Measurements from ENCODE around the gene GINS1. TPM values are rescaled to one million over a fixed set of nuclear protein-coding genes. Genes with fewer than 3 reads are reported as not detected.

GINS1 gene
- total RNA-seq, 1 donor from 2014 or later, result 53.9 TPM

GRCh38 chr20:25394276-25394675 is 13.2 kb upstream of the GINS1 start:
- TF ChIP-seq CTCF (conservative IDR thresholded peaks at IDR 0.05), result no peak
- no peaks in the 10 kb centered on the region for H3K36me3 Mint-ChIP-seq (ENCODE audit: low read depth)
- peak overlapping the region; percentile 46 for H3K4me3 Mint-ChIP-seq
- DNase-seq (ENCODE audit: low read depth, low spot score), result no peak
- no peaks in the 10 kb centered on the region for H3K9me3 Mint-ChIP-seq
- no peak overlapping the region for H3K27ac Mint-ChIP-seq (ENCODE audit: unreplicated experiment)
- peaks cover 41% of the 10 kb centered on the region for H3K4me1 Mint-ChIP-seq
- no peaks in the 10 kb centered on the region for H3K27me3 Mint-ChIP-seq (ENCODE audit: low read depth)

- Mint-ChIP-seq H3K36me3 (ENCODE audit: low read depth) (no peaks in the 10 kb centered on the region), H3K4me1 (peaks cover 43% of the 10 kb centered on the region), H3K9me3 (no peaks in the 10 kb centered on the region), H3K4me3 (no peak overlapping the region), H3K27me3 (ENCODE audit: low read depth) (no peaks in the 10 kb centered on the region), H3K27ac (ENCODE audit: unreplicated experiment) (no peak overlapping the region)
- DNase-seq (ENCODE audit: low read depth, low spot score), result no peak
- TF ChIP-seq CTCF (conservative IDR thresholded peaks at IDR 0.05), result no peak
Observed at GRCh38 chr20:25394996-25395395, 12.5 kb upstream of the GINS1 start.

- Mint-ChIP-seq H3K27me3 (ENCODE audit: low read depth) (no peaks in the 10 kb centered on the region), H3K36me3 (ENCODE audit: low read depth) (peaks cover 3% of the 10 kb centered on the region), H3K4me3 (no peak overlapping the region), H3K4me1 (peaks cover 49% of the 10 kb centered on the region), H3K27ac (ENCODE audit: unreplicated experiment) (no peak overlapping the region), H3K9me3 (peaks cover 4% of the 10 kb centered on the region)
- no peak for DNase-seq (ENCODE audit: low read depth, low spot score)
- no peak for TF ChIP-seq CTCF (conservative IDR thresholded peaks at IDR 0.05)
Observed at GRCh38 chr20:25397096-25397495, 10.4 kb upstream of the GINS1 start.

GRCh38 chr20:25397821-25398220 is 9.7 kb upstream of the GINS1 start:
- no peak for DNase-seq (ENCODE audit: low read depth, low spot score)
- TF ChIP-seq CTCF (conservative IDR thresholded peaks at IDR 0.05), result no peak
- Mint-ChIP-seq H3K27ac (ENCODE audit: unreplicated experiment) (no peak overlapping the region), H3K4me3 (peak overlapping the region; percentile 28), H3K36me3 (ENCODE audit: low read depth) (peaks cover 8% of the 10 kb centered on the region), H3K27me3 (ENCODE audit: low read depth) (no peaks in the 10 kb centered on the region), H3K4me1 (peaks cover 49% of the 10 kb centered on the region), H3K9me3 (peaks cover 9% of the 10 kb centered on the region)

GRCh38 chr20:25398376-25399036 is 9.0 kb upstream of the GINS1 start:
- Mint-ChIP-seq H3K4me1 (peaks cover 48% of the 10 kb centered on the region), H3K36me3 (ENCODE audit: low read depth) (peaks cover 12% of the 10 kb centered on the region), H3K9me3 (peaks cover 13% of the 10 kb centered on the region), H3K4me3 (peak overlapping the region; percentile 28), H3K27me3 (ENCODE audit: low read depth) (no peaks in the 10 kb centered on the region), H3K27ac (ENCODE audit: unreplicated experiment) (no peak overlapping the region)
- TF ChIP-seq CTCF (conservative IDR thresholded peaks at IDR 0.05), result no peak
- DNase-seq (ENCODE audit: low read depth, low spot score), result no peak
